HFFc6 (cell line): Measurements from ENCODE around the gene NEDD1. TPM values are rescaled to one million over a fixed set of nuclear protein-coding genes. Genes with fewer than 3 reads are reported as not detected.

Experiments
- DNase-seq: peaks from one replicate; pipeline ENCODE4 v3.0.0-alpha.2; 2018
- H3K27ac Mint-ChIP-seq: 2 replicates; pipeline ENCODE4 v1.8.0; 2020; ENCODE audit warnings: mild to moderate bottlenecking, mixed read lengths
- H3K27me3 Mint-ChIP-seq: 2 replicates; pipeline ENCODE4 v1.8.0; 2021; ENCODE audit warnings: mild to moderate bottlenecking, moderate library complexity, mixed read lengths; ENCODE audit not compliant: insufficient read depth
- H3K36me3 Mint-ChIP-seq: 2 replicates; pipeline ENCODE4 v1.8.0; 2021; ENCODE audit warnings: low read depth, mixed read lengths
- H3K4me1 Mint-ChIP-seq: 2 replicates; pipeline ENCODE4 v1.8.0; 2020; ENCODE audit warnings: low read depth, mixed read lengths
- H3K4me3 Mint-ChIP-seq: 2 replicates; pipeline ENCODE4 v1.8.0; 2020; ENCODE audit warnings: mild to moderate bottlenecking, moderate library complexity, mixed read lengths
- H3K9me3 Mint-ChIP-seq: 2 replicates; pipeline ENCODE4 v1.8.0; 2020; ENCODE audit warnings: mild to moderate bottlenecking, mixed read lengths
- CTCF ChIP-seq: fragments of 200-600 bp; sonication (generic); IDR thresholded peaks from 2 replicates; pipeline ENCODE4 v1.5.0; 2021; ENCODE audit warnings: antibody characterized with exemption, mild to moderate bottlenecking
- total RNA-seq, 6 experiments: library from RNA; stranded (reverse); fragmentation: NEBNext Ultra II Directional; extraction: Animal tissue kit (Norgen Biotek cat#: 25700); gene quantifications; 2 replicates in 1 of 6; 3 replicates in 5 of 6; pipeline ENCODE4 v1.2.3, GENCODE V29; 2021

NEDD1 gene
- total RNA-seq, 6 experiments from 2014 or later: 51.1 to 106 (median 60.7) TPM

- H3K27me3 Mint-ChIP-seq: no peaks in the 10 kb centered on the region
- H3K9me3 Mint-ChIP-seq: no peaks in the 10 kb centered on the region
- peaks cover 5% of the 10 kb centered on the region for H3K4me1 Mint-ChIP-seq
- no peak for TF ChIP-seq CTCF
- H3K27ac Mint-ChIP-seq: no peak overlapping the region
- H3K4me3 Mint-ChIP-seq: no peak overlapping the region
- H3K36me3 Mint-ChIP-seq: no peaks in the 10 kb centered on the region
- no peak for DNase-seq
Observed at GRCh38 chr12:96901175-96901574, 5.9 kb upstream of the NEDD1 start.

GRCh38 chr12:96902076-96902475, 5.0 kb upstream of the NEDD1 start:
- H3K36me3 Mint-ChIP-seq: no peaks in the 10 kb centered on the region
- DNase-seq: no peak
- no peaks in the 10 kb centered on the region for H3K27me3 Mint-ChIP-seq
- TF ChIP-seq CTCF: peak; percentile 37
- H3K4me1 Mint-ChIP-seq: peaks cover 11% of the 10 kb centered on the region
- H3K9me3 Mint-ChIP-seq: no peaks in the 10 kb centered on the region
- no peak overlapping the region for H3K27ac Mint-ChIP-seq
- H3K4me3 Mint-ChIP-seq: no peak overlapping the region

- TF ChIP-seq CTCF: no peak
- Mint-ChIP-seq H3K36me3 (peaks cover 21% of the 10 kb centered on the region), H3K27ac (peak overlapping the region; percentile 97), H3K9me3 (no peaks in the 10 kb centered on the region), H3K4me1 (peaks cover 49% of the 10 kb centered on the region), H3K4me3 (peak overlapping the region; percentile 99), H3K27me3 (no peaks in the 10 kb centered on the region)
- no peak for DNase-seq
Observed at GRCh38 chr12:96906498-96906848, 584 bp upstream of the NEDD1 start.

GRCh38 chr12:96907671-96908422, 790 bp downstream of the NEDD1 start:
- Mint-ChIP-seq H3K27me3 (no peaks in the 10 kb centered on the region), H3K4me3 (peak overlapping the region; percentile 99), H3K9me3 (no peaks in the 10 kb centered on the region), H3K4me1 (peaks cover 58% of the 10 kb centered on the region), H3K27ac (peak overlapping the region; percentile 96), H3K36me3 (peaks cover 21% of the 10 kb centered on the region)
- no peak for TF ChIP-seq CTCF
- no peak for DNase-seq

GRCh38 chr12:96908423-96908675, 1.3 kb downstream of the NEDD1 start:
- Mint-ChIP-seq H3K4me3 (peak overlapping the region; percentile 99), H3K27me3 (no peaks in the 10 kb centered on the region), H3K9me3 (no peaks in the 10 kb centered on the region), H3K4me1 (peaks cover 62% of the 10 kb centered on the region), H3K27ac (peak overlapping the region; percentile 96), H3K36me3 (peaks cover 21% of the 10 kb centered on the region)
- DNase-seq: no peak
- no peak for TF ChIP-seq CTCF

- no peak for DNase-seq
- no peak overlapping the region for H3K27ac Mint-ChIP-seq
- H3K4me1 Mint-ChIP-seq: peaks cover 51% of the 10 kb centered on the region
- no peaks in the 10 kb centered on the region for H3K9me3 Mint-ChIP-seq
- H3K36me3 Mint-ChIP-seq: peaks cover 51% of the 10 kb centered on the region
- H3K27me3 Mint-ChIP-seq: no peaks in the 10 kb centered on the region
- TF ChIP-seq CTCF: no peak
- H3K4me3 Mint-ChIP-seq: no peak overlapping the region
Observed at GRCh38 chr12:96912261-96912660, 5.2 kb downstream of the NEDD1 start.
